Transverse colon (tissue), 4 donors: ENCODE results near the gene INO80C. TPM values are rescaled to one million over a fixed set of nuclear protein-coding genes. Genes with fewer than 3 reads are reported as not detected.

Experiments used
- DNase-seq: peaks from one replicate; pipeline ENCODE4 v3.0.0-alpha.2; 2019
- H3K27ac ChIP-seq, 4 donors: fragments of 200-600 bp; sonication (generic); 2 replicates each; pipeline ENCODE4 v1.5.1; 2016 to 2018; ENCODE audit warnings: inconsistent platforms in 4 of 4
- H3K27me3 ChIP-seq: fragments of 200-600 bp; sonication (generic); 2 replicates; pipeline ENCODE4 v1.5.1; 2017; ENCODE audit warnings: inconsistent platforms
- H3K36me3 ChIP-seq, 4 donors: fragments of 200-600 bp; sonication (generic); 2 replicates each; pipeline ENCODE4 v1.5.1; 2017 to 2019; ENCODE audit warnings: inconsistent platforms in 4 of 4
- H3K4me1 ChIP-seq, 4 donors: fragments of 200-600 bp; sonication (generic); 2 replicates each; pipeline ENCODE4 v1.5.1; 2017 to 2020; ENCODE audit warnings: inconsistent platforms in 4 of 4
- H3K4me3 ChIP-seq, 4 donors: fragments of 200-600 bp; sonication (generic); 1 replicate in 1 of 4; 2 replicates in 3 of 4; pipeline versions ENCODE4 v1.5.1 to v1.6.1; 2017 to 2019; ENCODE audit warnings: inconsistent platforms in 4 of 4
- H3K9me3 ChIP-seq, 2 donors: fragments of 200-600 bp; sonication (generic); 2 replicates each; pipeline ENCODE4 v1.5.1; 2017 to 2019; ENCODE audit warnings: inconsistent platforms in 2 of 2
- CTCF ChIP-seq, 5 experiments: fragments of 200-600 bp in 3 of 5; fragments of 450-650 bp in 2 of 5; sonication (generic) in 3 of 5; IDR thresholded peaks; 1 replicate in 2 of 5; 2 replicates in 3 of 5; pipeline ENCODE4 v1.5.1; 2016 to 2017; ENCODE audit warnings: antibody characterized with exemption in 5 of 5, inconsistent platforms in 3 of 5, mild to moderate bottlenecking in 2 of 5, moderate library complexity in 1 of 5
- EP300 ChIP-seq: sonication (generic); formaldehyde crosslinking; IDR thresholded peaks from one replicate; pipeline ENCODE4 v1.6.1; 2017; ENCODE audit warnings: antibody characterized with exemption, low read depth
- POLR2A ChIP-seq: fragments of 450-650 bp; IDR thresholded peaks from one replicate; pipeline ENCODE4 v1.6.1; 2016; ENCODE audit warnings: antibody characterized with exemption, mild to moderate bottlenecking, moderate library complexity
- POLR2AphosphoS5 ChIP-seq, 3 donors: sonication (generic); formaldehyde crosslinking; IDR thresholded peaks; one replicate each; pipeline ENCODE4 v1.6.1; 2016; ENCODE audit warnings: antibody characterized with exemption in 3 of 3
- WGBS, 2 donors: methylation state at CpG; one replicate each; pipeline ENCODE4 v1.1.5; 2018; ENCODE audit warnings: low coverage in 1 of 2; 5-methylcytosine and 5-hydroxymethylcytosine counted together
- in situ Hi-C, 4 donors: fragments of 200-750 bp; cut with MboI; loops; one replicate each; pipeline versions ENCODE4 v1.15.0 to v1.15.1; 2017; ENCODE audit warnings: low sequenced_read_pairs in 3 of 4, low pct_ligation_motif_present in 1 of 4, low pct_unique_long_range_greater_than_20kb in 1 of 4
- intact Hi-C: fragments of 100-400 bp; cut with DNase I; formaldehyde crosslinking; loops from one replicate; pipeline ENCODE4 v1.15.1; 2023; ENCODE audit warnings: low total_unique reads
- total RNA-seq, 4 donors: library from RNA; depleted of rRNA; stranded (reverse); fragments of >200 nt; gene quantifications; one replicate each; pipeline ENCODE4 v1.1.0, GENCODE V29; 2016

The INO80C gene
- total RNA-seq, 4 donors from 2014 or later, result 10.2 to 277 (median 18.0) TPM

DNA sequence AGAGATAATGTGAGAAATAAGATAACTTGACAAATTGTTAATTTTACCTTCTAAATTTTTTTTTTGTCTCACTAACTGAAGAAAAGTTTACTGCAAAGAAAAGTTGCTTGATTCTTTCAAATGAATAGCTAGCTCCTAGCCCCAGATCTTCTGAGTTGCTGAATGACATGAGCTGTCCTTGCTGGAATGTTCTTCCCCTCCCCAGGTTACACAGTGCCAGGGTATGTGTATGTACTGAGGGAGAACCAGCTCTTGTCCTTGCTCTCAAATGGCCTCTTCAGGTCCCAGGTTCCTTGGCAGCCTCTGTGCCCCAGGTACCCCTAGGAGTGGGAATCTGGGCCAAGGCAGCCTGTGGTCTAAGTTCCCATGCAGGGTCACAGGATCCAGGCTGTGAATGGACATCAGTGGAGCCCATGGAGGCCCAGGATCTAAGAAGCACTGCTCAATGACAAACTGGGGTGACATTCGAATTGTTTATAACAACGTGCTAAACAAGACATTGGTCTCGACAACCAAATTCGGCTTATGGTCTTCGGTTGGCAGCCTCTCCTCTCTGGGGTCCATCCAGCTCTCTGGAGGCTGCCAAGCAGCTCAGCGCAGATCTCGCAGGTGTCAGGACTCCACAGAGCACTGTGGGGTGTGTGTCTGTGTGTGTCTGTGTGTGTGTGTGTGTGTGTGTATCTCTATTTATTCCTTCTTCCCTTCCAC lies 17.1 kb upstream of the INO80C start:
- 95% methylated on average over 7 of the region's 7 CpGs; no CpG with 5 or more reads in 1 of the 2 donors for WGBS, 2 donors
- Histone ChIP-seq H3K36me3 (no peaks in the 10 kb centered on the region), H3K27me3 (no peaks in the 10 kb centered on the region), H3K9me3 (no peaks in the 10 kb centered on the region), H3K4me3 (no peak overlapping the region), H3K4me1 (peaks cover 0 to 3% (median 0%) of the 10 kb centered on the region in 4 donors), H3K27ac (no peak overlapping the region)
- in situ Hi-C loops (no loop called here), intact Hi-C loops (no loop called here)
- no peak for TF ChIP-seq CTCF (IDR thresholded peaks at IDR 0.05)
- no peak for TF ChIP-seq POLR2A
- no peak for TF ChIP-seq EP300
- TF ChIP-seq POLR2AphosphoS5 (IDR thresholded peaks at IDR 0.05), result no peak
- DNase-seq, result no peak

DNA sequence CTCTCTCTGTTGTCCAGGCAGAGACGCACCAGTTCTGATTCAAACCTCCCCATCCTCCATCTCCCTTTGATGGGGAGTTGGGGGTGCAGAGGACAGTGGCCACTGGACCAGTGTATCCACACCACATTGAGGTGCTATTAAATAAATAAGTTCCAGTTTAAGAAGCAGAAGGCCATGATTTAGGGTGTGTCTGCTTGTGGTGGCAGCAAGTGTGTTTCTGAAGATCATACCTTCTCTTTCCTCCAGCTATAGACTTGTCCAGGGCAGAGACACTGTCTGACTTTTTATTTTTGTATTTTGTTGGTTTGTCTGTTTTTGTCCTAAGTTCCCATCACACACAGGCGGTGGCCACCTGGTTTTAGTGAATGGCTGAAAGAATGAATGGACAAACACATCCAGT lies 16.5 kb upstream of the INO80C start:
- Histone ChIP-seq H3K4me3 (no peak overlapping the region), H3K27ac (no peak overlapping the region), H3K27me3 (no peaks in the 10 kb centered on the region), H3K4me1 (peaks cover 0 to 3% (median 0%) of the 10 kb centered on the region in 4 donors), H3K36me3 (no peaks in the 10 kb centered on the region), H3K9me3 (no peaks in the 10 kb centered on the region)
- DNase-seq, result no peak
- no peak for TF ChIP-seq POLR2AphosphoS5 (IDR thresholded peaks at IDR 0.05)
- in situ Hi-C loops, result no loop called here
- intact Hi-C loops, result no loop called here
- WGBS, 2 donors, result 94 to 100% methylated on average over 1 to 2 of the region's 2 CpGs

DNA sequence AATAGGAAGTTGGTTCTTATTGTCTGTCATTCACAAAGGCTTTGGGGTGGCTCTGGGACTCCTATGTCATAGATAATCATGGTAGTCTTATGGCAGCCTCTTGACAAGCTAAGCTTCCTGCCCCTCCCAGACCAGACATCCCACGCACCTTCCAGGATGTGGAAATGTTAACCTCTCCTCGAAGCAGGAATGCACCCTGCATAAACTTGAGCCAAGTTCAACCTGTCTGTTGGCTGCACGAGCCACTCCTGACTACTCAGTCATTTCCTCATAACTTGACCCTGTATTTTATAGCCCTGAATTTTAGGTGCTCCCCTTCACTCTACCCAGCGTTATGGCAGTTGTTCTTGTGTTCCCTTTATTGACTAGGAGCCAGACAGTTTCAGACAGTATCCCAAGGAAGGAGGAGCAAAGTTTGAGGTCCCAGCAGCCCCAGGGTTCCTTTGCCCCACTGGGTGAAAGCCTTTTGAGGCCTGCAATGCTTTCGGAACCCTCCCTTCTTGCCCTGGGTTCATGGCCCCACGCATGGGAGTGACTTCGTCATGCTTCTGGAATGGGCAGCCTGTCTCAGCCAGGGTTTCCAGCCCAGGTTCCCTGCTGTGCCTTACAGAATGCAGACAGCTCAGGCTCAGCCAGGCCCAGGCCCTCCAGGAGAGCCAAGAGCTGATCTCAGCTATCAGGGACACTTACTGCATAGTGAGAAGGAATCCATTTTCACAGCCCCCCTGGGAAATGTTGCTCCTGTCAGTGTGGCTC lies 15.6 kb upstream of the INO80C start:
- WGBS, 2 donors, result 28 to 59% methylated on average over 3 to 7 of the region's 7 CpGs
- peaks cover 0 to 3% (median 0%) of the 10 kb centered on the region in 4 donors for H3K4me1 ChIP-seq
- in situ Hi-C loops (no loop called here), intact Hi-C loops (no loop called here)
- H3K27me3 ChIP-seq, result no peaks in the 10 kb centered on the region
- DNase-seq, result peak; percentile 20
- no peaks in the 10 kb centered on the region for H3K36me3 ChIP-seq
- H3K4me3 ChIP-seq, result no peak overlapping the region
- H3K9me3 ChIP-seq, result no peaks in the 10 kb centered on the region
- H3K27ac ChIP-seq, result no peak overlapping the region
- no peak for TF ChIP-seq EP300
- TF ChIP-seq POLR2AphosphoS5 (IDR thresholded peaks at IDR 0.05), result no peak
- TF ChIP-seq CTCF (IDR thresholded peaks at IDR 0.05), result no peak
- TF ChIP-seq POLR2A, result no peak

DNA sequence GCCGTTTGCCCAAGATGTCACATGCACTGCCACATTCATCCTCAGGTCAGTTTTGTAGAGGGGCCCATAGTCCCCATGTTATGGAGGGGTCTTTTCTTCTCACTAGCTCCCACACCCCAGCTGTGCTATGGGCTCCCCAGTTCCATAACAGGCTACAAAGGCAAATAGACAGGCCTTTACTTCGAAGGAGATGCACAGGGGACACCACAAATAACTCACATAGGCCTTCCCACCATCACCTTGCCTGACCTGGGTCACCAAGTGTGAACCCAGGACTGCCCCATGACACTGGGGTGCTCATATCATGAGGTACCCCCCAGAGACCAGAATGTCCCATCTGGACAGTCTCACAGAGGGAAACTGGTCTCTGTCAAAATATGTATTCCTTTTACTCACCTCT lies 15.0 kb upstream of the INO80C start:
- Histone ChIP-seq H3K4me1 (peaks cover 0 to 3% (median 0%) of the 10 kb centered on the region in 4 donors), H3K27ac (no peak overlapping the region), H3K27me3 (no peaks in the 10 kb centered on the region), H3K36me3 (no peaks in the 10 kb centered on the region), H3K4me3 (no peak overlapping the region), H3K9me3 (no peaks in the 10 kb centered on the region)
- 100% methylated on average over 2 of the region's 2 CpGs; no CpG with 5 or more reads in 1 of the 2 donors for WGBS, 2 donors
- in situ Hi-C loops, result no loop called here
- no peak for DNase-seq
- TF ChIP-seq POLR2A (no peak), POLR2AphosphoS5 (IDR thresholded peaks at IDR 0.05) (no peak), CTCF (IDR thresholded peaks at IDR 0.05) (no peak), EP300 (no peak)
- intact Hi-C loops, result no loop called here
